ENCODE results near the gene PRPF4.

Gene PRPF4

GRCh38 chr9:113341712-113342410 is 66.4 kb downstream of the PRPF4 start:
- DNase-seq (ENCODE audit: low read depth): no peak
- TF ChIP-seq CTCF (IDR thresholded peaks at IDR 0.05; ENCODE audit: low read depth, low read length, missing control alignments): no peak
- H3K4me3 ChIP-seq (ENCODE audit: low read depth, low read length): no peak overlapping the region
